PC-3 (cell line): ENCODE results near the gene KCNV2. TPM values are rescaled to one million over a fixed set of nuclear protein-coding genes. Genes with fewer than 3 reads are reported as not detected.
A peak's percentile ranks its signal among the peaks of the same experiment; 100 is the strongest.

Experiments used
- ATAC-seq: fragments of 200-7000 bp; cut with Tn5 transposase; 2 replicates; pipeline ENCODE4 v1.9.1; 2020; ENCODE audit warnings: mild to moderate bottlenecking, moderate library complexity
- BruUV-seq: library from RNA; stranded (reverse); fragments of 400-500 nt; replicated peaks from 2 replicates; lab custom pipeline; 2021; lab: Mats Ljungman, UMichigan
- CTCF ChIA-PET: fragments of 300-600 bp; sonication (Branson Sonifier 250); formaldehyde crosslinking; loops from one replicate; lab custom pipeline; 2022; ENCODE audit warnings: antibody characterized with exemption; lab: Charles Lee
- POLR2A ChIA-PET: fragments of 300-600 bp; sonication (Branson Sonifier 250); formaldehyde crosslinking; loops from one replicate; lab custom pipeline; 2022; ENCODE audit warnings: antibody characterized with exemption; ENCODE audit not compliant: unreplicated experiment; lab: Charles Lee
- DNase-seq: peaks from one replicate; pipeline ENCODE4 v3.0.0-alpha.2; 2015
- H2AFZ ChIP-seq: fragments of 300-600 bp; sonication (generic); 2 replicates; pipeline ENCODE4 v1.6.0; 2016; ENCODE audit warnings: antibody characterized with exemption, low read length
- H3F3A ChIP-seq: fragments of 300-600 bp; sonication (generic); one replicate; pipeline ENCODE4 v1.6.0; 2017; ENCODE audit warnings: antibody characterized with exemption, low read length, control low read depth, mild to moderate bottlenecking; ENCODE audit not compliant: unreplicated experiment
- H3K27ac ChIP-seq: fragments of 300-600 bp; sonication (generic); 2 replicates; pipeline ENCODE4 v1.5.1; 2016; ENCODE audit warnings: mild to moderate bottlenecking, low read length
- H3K27me3 ChIP-seq: fragments of 300-600 bp; sonication (generic); 2 replicates; pipeline ENCODE4 v1.6.1; 2016; ENCODE audit warnings: low read length, mixed read lengths
- H3K36me3 ChIP-seq: fragments of 300-600 bp; sonication (generic); 2 replicates; pipeline ENCODE4 v1.6.1; 2016; ENCODE audit warnings: low read depth, mixed run types, low read length, mixed read lengths
- H3K4me1 ChIP-seq: fragments of 300-600 bp; sonication (generic); 2 replicates; pipeline ENCODE4 v1.5.1; 2016; ENCODE audit warnings: low read length; ENCODE audit not compliant: insufficient read depth
- H3K4me2 ChIP-seq: fragments of 300-600 bp; sonication (generic); 2 replicates; pipeline ENCODE4 v1.6.0; 2016; ENCODE audit warnings: low read length
- H3K4me3 ChIP-seq: fragments of 300-600 bp; sonication (generic); 2 replicates; pipeline ENCODE4 v1.5.1; 2016; ENCODE audit warnings: mild to moderate bottlenecking, low read length, mixed read lengths
- H3K79me2 ChIP-seq: fragments of 300-600 bp; sonication (generic); 2 replicates; pipeline ENCODE4 v1.6.1; 2017; ENCODE audit warnings: low read length, mixed read lengths
- H3K9ac ChIP-seq: fragments of 300-600 bp; sonication (generic); 2 replicates; pipeline ENCODE4 v1.6.0; 2016; ENCODE audit warnings: mild to moderate bottlenecking, low read length
- H3K9me2 ChIP-seq: fragments of 300-600 bp; sonication (generic); replicated peaks from 2 replicates; pipeline ENCODE4 v1.6.1; 2016; ENCODE audit warnings: mixed run types, low read length, mixed read lengths
- H3K9me3 ChIP-seq: fragments of 300-600 bp; sonication (generic); 2 replicates; pipeline ENCODE4 v1.6.1; 2016; ENCODE audit warnings: low read length, mixed read lengths
- H4K20me1 ChIP-seq: fragments of 300-600 bp; sonication (generic); 2 replicates; pipeline ENCODE4 v1.6.1; 2016; ENCODE audit warnings: low read length, mixed read lengths
- EZH2 ChIP-seq: fragments of 300-600 bp; sonication (generic); IDR thresholded peaks from one replicate; pipeline ENCODE4 v1.6.1; 2017; ENCODE audit warnings: antibody characterized with exemption, mild to moderate bottlenecking, low read length; ENCODE audit not compliant: unreplicated experiment
- EZH2phosphoT487 ChIP-seq: fragments of 300-600 bp; sonication (generic); IDR thresholded peaks from 2 replicates; pipeline ENCODE4 v1.6.1; 2018; ENCODE audit warnings: mild to moderate bottlenecking, antibody characterized with exemption, low read length, borderline replicate concordance
- intact Hi-C: fragments of 100-400 bp; cut with micrococcal nuclease; formaldehyde crosslinking; loops from 2 replicates; pipeline ENCODE4 v1.9.0; 2023
- total RNA-seq: library from RNA; depleted of rRNA; stranded (reverse); fragments of >200 nt; gene quantifications from 2 replicates; pipeline ENCODE4 v1.2.3, GENCODE V29; 2014
- TF ChIP-seq, protein P1 (sequence below): fragments of 300-600 bp; sonication (generic); conservative IDR thresholded peaks from 2 replicates; pipeline ENCODE4 v1.5.1; 2017; ENCODE audit warnings: antibody characterized with exemption, low read depth, mild to moderate bottlenecking, low read length

The KCNV2 gene
- total RNA-seq, 1 experiment from 2014 or later: not detected

DNA sequence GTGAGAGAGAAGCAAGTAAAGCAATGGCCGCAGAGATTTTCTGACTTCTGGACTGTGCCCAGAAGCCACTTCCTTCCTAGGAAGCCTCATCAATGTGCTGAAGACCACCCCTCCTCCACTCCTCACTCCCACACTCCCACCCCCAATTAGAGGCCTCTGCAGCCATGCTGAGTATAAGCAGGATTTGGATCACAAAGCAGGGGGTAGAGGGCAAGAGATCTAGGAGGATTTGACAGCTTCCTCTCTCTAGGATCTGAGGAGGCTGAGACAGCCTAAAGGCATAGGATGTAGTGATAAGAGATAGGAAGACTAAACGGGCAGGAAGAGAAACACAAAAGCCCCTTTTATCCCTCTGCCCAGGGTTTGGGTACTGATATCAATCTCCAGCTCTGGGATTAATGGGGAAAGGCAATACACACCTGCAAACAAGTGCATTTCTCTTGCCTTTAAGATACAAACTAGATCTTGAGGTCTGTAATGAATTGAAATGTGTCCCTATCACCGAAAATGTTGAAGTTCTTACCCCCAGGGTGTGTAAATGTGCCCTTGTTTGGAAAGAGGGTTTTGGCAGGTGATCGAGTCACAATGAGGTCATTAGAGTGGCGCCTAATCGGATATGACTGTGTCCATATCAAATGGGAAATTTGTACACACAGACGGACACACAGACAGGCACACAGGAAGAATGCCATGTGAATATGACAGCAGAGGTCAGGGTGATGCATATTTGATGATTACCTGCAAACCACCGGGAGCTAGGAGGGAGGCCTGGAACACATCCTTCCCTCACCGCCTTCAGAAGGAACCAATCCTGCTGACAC lies 28.5 kb downstream of the KCNV2 start:
- CTCF ChIA-PET: interaction anchor here (0.5 kb wide), 1 partner anchor 97 kb away, joined by 3 read pairs; no protein-coding TSS in a partner anchor
- H3K4me1 ChIP-seq: no peaks in the 10 kb centered on the region
- TF ChIP-seq, protein P1, sequence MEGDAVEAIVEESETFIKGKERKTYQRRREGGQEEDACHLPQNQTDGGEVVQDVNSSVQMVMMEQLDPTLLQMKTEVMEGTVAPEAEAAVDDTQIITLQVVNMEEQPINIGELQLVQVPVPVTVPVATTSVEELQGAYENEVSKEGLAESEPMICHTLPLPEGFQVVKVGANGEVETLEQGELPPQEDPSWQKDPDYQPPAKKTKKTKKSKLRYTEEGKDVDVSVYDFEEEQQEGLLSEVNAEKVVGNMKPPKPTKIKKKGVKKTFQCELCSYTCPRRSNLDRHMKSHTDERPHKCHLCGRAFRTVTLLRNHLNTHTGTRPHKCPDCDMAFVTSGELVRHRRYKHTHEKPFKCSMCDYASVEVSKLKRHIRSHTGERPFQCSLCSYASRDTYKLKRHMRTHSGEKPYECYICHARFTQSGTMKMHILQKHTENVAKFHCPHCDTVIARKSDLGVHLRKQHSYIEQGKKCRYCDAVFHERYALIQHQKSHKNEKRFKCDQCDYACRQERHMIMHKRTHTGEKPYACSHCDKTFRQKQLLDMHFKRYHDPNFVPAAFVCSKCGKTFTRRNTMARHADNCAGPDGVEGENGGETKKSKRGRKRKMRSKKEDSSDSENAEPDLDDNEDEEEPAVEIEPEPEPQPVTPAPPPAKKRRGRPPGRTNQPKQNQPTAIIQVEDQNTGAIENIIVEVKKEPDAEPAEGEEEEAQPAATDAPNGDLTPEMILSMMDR: no peak
- TF ChIP-seq EZH2phosphoT487 (no peak), EZH2 (no peak)
- H3K9me2 ChIP-seq: no peaks in the 10 kb centered on the region
- DNase-seq: peak; percentile 20
- H3K4me2 ChIP-seq: no peak overlapping the region
- H3F3A ChIP-seq: no peaks in the 10 kb centered on the region
- intact Hi-C loops: no loop called here
- no peaks in the 10 kb centered on the region for H4K20me1 ChIP-seq
- POLR2A ChIA-PET: no interaction called here
- 0 out of 2 replicates have a peak overlapping the region, but pooled peaks have one; percentile 18 for H3K27ac ChIP-seq
- no peak; the same call in 1 of the 2 replicates for ATAC-seq
- H3K36me3 ChIP-seq: no peaks in the 10 kb centered on the region
- no peak overlapping the region for H2AFZ ChIP-seq
- H3K79me2 ChIP-seq: no peaks in the 10 kb centered on the region
- H3K9me3 ChIP-seq: no peaks in the 10 kb centered on the region
- H3K9ac ChIP-seq: no peak overlapping the region
- no peaks in the 10 kb centered on the region for H3K27me3 ChIP-seq
- no TSS peak for BruUV-seq
- no peak overlapping the region for H3K4me3 ChIP-seq

DNA sequence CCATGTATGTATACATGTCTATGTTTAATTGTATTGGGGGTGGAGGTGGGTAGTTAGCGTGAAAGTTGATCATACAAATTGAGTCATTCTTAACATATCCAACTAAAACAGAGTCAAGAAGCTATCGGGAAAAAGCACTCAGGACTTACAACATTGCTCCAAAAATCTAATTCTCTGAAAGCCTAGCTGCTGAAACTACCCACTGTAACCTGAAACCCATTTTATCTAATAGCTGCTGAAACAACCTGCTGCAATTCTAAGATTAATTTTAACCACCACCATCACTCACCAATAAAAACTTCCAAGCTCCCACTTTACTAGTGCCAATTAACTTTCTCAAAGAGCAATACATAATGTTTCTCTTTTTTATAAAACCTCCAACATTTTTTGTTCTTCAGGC lies 32.2 kb downstream of the KCNV2 start:
- no peak for TF ChIP-seq EZH2
- TF ChIP-seq, protein P1: no peak
- intact Hi-C loops: no loop called here
- Histone ChIP-seq H4K20me1 (no peaks in the 10 kb centered on the region), H3K9me3 (no peaks in the 10 kb centered on the region), H3K27ac (no peak overlapping the region), H3K9me2 (no peaks in the 10 kb centered on the region), H3K4me1 (no peaks in the 10 kb centered on the region), H3K36me3 (no peaks in the 10 kb centered on the region), H2AFZ (no peak overlapping the region), H3K9ac (no peak overlapping the region), H3K4me2 (no peak overlapping the region), H3K4me3 (no peak overlapping the region), H3K79me2 (no peaks in the 10 kb centered on the region), H3F3A (no peaks in the 10 kb centered on the region), H3K27me3 (no peaks in the 10 kb centered on the region)
- ATAC-seq (no peak), DNase-seq (no peak)
- POLR2A ChIA-PET: no interaction called here
- CTCF ChIA-PET: no interaction called here
- no TSS peak for BruUV-seq

DNA sequence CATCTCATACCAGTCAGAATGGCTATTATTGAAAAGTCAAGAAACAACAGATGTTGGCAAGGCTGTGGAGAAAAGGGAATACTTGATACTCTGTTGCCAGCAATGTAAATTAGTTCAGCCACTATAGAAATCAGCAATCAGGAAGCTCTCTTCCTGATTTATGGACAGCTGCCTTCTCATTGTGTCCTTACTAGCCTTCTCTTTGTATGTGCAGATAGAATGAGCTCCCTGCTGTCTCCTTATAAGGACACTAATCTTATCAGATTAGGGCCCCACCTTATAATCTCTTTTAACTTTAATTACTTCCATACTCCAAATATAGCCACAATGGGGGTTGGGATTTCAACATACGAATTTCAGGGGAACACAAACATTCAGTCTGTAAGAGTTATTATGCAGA lies 38.0 kb downstream of the KCNV2 start:
- POLR2A ChIA-PET: no interaction called here
- H3K36me3 ChIP-seq: no peaks in the 10 kb centered on the region
- H3K4me1 ChIP-seq: no peaks in the 10 kb centered on the region
- BruUV-seq: no TSS peak
- DNase-seq (no peak), ATAC-seq (no peak)
- no peak overlapping the region for H3K4me2 ChIP-seq
- H2AFZ ChIP-seq: no peak overlapping the region
- H4K20me1 ChIP-seq: no peaks in the 10 kb centered on the region
- CTCF ChIA-PET: no interaction called here
- no peaks in the 10 kb centered on the region for H3K9me2 ChIP-seq
- no peaks in the 10 kb centered on the region for H3K27me3 ChIP-seq
- no peak overlapping the region for H3K4me3 ChIP-seq
- no peak overlapping the region for H3K27ac ChIP-seq
- H3K79me2 ChIP-seq: no peaks in the 10 kb centered on the region
- H3F3A ChIP-seq: no peaks in the 10 kb centered on the region
- TF ChIP-seq, protein P1: no peak
- TF ChIP-seq EZH2 (no peak), EZH2phosphoT487 (no peak)
- intact Hi-C loops: no loop called here
- H3K9ac ChIP-seq: no peak overlapping the region
- H3K9me3 ChIP-seq: no peaks in the 10 kb centered on the region
